Right lobe of liver (tissue), 4 donors: ENCODE measurements around the gene C11orf65.

ENCODE experiments used
- POLR2A ChIP-seq: fragments of 450-650 bp; IDR thresholded peaks from one replicate; pipeline ENCODE4 v1.6.1; 2017; ENCODE audit warnings: antibody characterized with exemption, mild to moderate bottlenecking
- TF ChIP-seq, protein P1 (sequence below), 4 donors: fragments of 200-600 bp in 3 of 4; fragments of 450-650 bp in 1 of 4; IDR thresholded peaks; one replicate each; pipeline versions ENCODE4 v1.5.1 to v1.8.0; 2016 to 2022; ENCODE audit warnings: antibody characterized with exemption in 4 of 4, mild to moderate bottlenecking in 2 of 4
- donor health status: DM: no; HTN: no; CAD: no.
- donor health status: DM: no; HTN: no; CAD: no.
- donor health status: DM: no; HTN: yes; CAD: no.

DNA sequence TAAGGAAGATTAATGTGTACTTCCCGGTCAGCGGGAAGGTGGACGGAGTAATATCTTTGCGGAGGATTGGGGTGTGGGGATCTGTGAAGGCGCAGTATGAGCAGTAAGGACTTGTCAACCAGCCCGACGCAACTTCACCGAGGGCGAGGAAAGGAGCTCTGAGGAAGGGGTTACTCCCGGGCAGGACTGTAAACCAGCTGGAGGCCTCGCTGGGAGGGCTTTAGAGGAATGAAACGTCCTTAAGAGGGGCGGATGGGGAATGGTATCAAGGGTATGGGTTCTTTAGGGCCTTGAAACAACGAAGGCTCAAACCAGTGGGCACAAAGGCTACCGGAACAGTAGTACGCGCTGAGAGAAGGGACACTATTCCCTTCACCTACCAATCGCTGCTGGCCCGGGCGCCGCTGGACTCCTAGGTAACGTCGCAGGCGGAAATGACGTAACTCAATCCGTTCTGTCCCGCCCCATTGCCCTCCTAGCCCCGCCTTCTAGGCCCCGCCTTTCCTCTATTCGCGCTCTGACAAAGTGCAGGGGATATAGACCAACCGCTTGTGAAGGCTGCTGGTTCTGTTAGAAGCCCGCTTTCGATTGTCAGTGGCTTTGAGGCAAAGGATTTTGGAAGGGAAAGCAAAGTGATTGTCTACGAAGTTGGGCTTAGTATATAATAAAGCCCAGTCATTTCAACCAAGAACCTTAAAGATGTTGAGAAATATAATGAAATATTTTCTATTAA lies at the start of gene C11orf65:
- peak; percentile 97 for TF ChIP-seq POLR2A
- TF ChIP-seq, protein P1, sequence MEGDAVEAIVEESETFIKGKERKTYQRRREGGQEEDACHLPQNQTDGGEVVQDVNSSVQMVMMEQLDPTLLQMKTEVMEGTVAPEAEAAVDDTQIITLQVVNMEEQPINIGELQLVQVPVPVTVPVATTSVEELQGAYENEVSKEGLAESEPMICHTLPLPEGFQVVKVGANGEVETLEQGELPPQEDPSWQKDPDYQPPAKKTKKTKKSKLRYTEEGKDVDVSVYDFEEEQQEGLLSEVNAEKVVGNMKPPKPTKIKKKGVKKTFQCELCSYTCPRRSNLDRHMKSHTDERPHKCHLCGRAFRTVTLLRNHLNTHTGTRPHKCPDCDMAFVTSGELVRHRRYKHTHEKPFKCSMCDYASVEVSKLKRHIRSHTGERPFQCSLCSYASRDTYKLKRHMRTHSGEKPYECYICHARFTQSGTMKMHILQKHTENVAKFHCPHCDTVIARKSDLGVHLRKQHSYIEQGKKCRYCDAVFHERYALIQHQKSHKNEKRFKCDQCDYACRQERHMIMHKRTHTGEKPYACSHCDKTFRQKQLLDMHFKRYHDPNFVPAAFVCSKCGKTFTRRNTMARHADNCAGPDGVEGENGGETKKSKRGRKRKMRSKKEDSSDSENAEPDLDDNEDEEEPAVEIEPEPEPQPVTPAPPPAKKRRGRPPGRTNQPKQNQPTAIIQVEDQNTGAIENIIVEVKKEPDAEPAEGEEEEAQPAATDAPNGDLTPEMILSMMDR (IDR thresholded peaks at IDR 0.05) = no peak
